GM19193 (cell line): ENCODE results near the gene CD177.

ENCODE experiments used
- POLR2A ChIP-seq: IDR thresholded peaks from 4 replicates; pipeline ENCODE4 v1.6.1; 2011; ENCODE audit not compliant: insufficient read depth, insufficient read length; ENCODE audit errors: extremely low read depth

Gene CD177

GRCh38 chr19:43353606-43354304, at the start of gene CD177:
CD177 (plus strand) TSS chr19:43353686; CDS start chr19:43353715, 29 bp downstream.
- TF ChIP-seq POLR2A = no peak

- TF ChIP-seq POLR2A = no peak
These were observed 47.8 kb upstream of the CD177 start for GRCh38 chr19:43305642-43306041.

GRCh38 chr19:43306097-43306496, 47.4 kb upstream of the CD177 start:
- TF ChIP-seq POLR2A = no peak

GRCh38 chr19:43308244-43308815, 45.2 kb upstream of the CD177 start:
- TF ChIP-seq POLR2A = no peak

GRCh38 chr19:43309466-43309865, 44.0 kb upstream of the CD177 start:
- TF ChIP-seq POLR2A = no peak

GRCh38 chr19:43310221-43310620, 43.3 kb upstream of the CD177 start:
- TF ChIP-seq POLR2A = no peak

- no peak for TF ChIP-seq POLR2A
These were observed 42.2 kb upstream of the CD177 start for GRCh38 chr19:43311256-43311655.

- TF ChIP-seq POLR2A = no peak
These were observed 41.8 kb upstream of the CD177 start for GRCh38 chr19:43311706-43312105.

- TF ChIP-seq POLR2A = no peak
These were observed 39.6 kb upstream of the CD177 start for GRCh38 chr19:43313711-43314495.

- no peak for TF ChIP-seq POLR2A
These were observed 37.6 kb upstream of the CD177 start for GRCh38 chr19:43315851-43316250.

GRCh38 chr19:43316591-43317319, 36.7 kb upstream of the CD177 start:
- TF ChIP-seq POLR2A = no peak

- no peak for TF ChIP-seq POLR2A
These were observed 35.3 kb upstream of the CD177 start for GRCh38 chr19:43318203-43318602.

GRCh38 chr19:43318796-43319314, 34.6 kb upstream of the CD177 start:
- TF ChIP-seq POLR2A = no peak

- TF ChIP-seq POLR2A = no peak
These were observed 32.9 kb upstream of the CD177 start for GRCh38 chr19:43320546-43320945.

GRCh38 chr19:43329989-43330388, 23.5 kb upstream of the CD177 start:
- no peak for TF ChIP-seq POLR2A

- TF ChIP-seq POLR2A = no peak
These were observed 22.6 kb upstream of the CD177 start for GRCh38 chr19:43330726-43331434.
